HepG2 (cell line): Measurements from ENCODE around the gene NECTIN2. TPM values are rescaled to one million over a fixed set of nuclear protein-coding genes. Genes with fewer than 3 reads are reported as not detected.

ENCODE experiments used
- FOXK1 ChIP-seq: sonication (generic); formaldehyde crosslinking; IDR thresholded peaks from 2 replicates; pipeline ENCODE4 v1.4.0; 2020; ENCODE audit warnings: low read depth, missing genetic modification reagents, borderline replicate concordance
- FOXM1 ChIP-seq: sonication (generic); formaldehyde crosslinking; IDR thresholded peaks from 2 replicates; pipeline ENCODE4 v1.5.0; 2020; ENCODE audit warnings: missing genetic modification reagents
- GATA4 ChIP-seq: sonication (generic); IDR thresholded peaks from 2 replicates; pipeline ENCODE4 v1.6.1; 2016; ENCODE audit warnings: antibody characterized with exemption, low read depth, borderline replicate concordance
- GLI4 ChIP-seq: sonication (generic); formaldehyde crosslinking; IDR thresholded peaks from 2 replicates; pipeline ENCODE4 v1.5.1; 2020; ENCODE audit warnings: missing genetic modification reagents, mild to moderate bottlenecking, moderate library complexity, borderline replicate concordance
- HDAC6 ChIP-seq: fragments of 200-600 bp; sonication (generic); IDR thresholded peaks from 2 replicates; pipeline ENCODE4 v1.7.0; 2017; ENCODE audit warnings: mild to moderate bottlenecking, antibody characterized with exemption, low read length, low read depth
- HNF4G ChIP-seq, 2 experiments: sonication (generic) in 1 of 2; formaldehyde crosslinking in 1 of 2; IDR thresholded peaks; 2 replicates each; pipeline versions ENCODE4 v1.4.0 to v1.6.1; 2011 to 2020; ENCODE audit warnings: borderline replicate concordance in 2 of 2, low read depth in 2 of 2, mild to moderate bottlenecking in 2 of 2, low read length in 1 of 2, missing genetic modification reagents in 1 of 2, moderate library complexity in 1 of 2
- HOXA7 ChIP-seq: sonication (generic); formaldehyde crosslinking; IDR thresholded peaks from 2 replicates; pipeline ENCODE4 v1.8.1; 2022; ENCODE audit warnings: mild to moderate bottlenecking, missing genetic modification reagents, moderate library complexity
- SATB2 ChIP-seq: sonication (generic); formaldehyde crosslinking; IDR thresholded peaks from 2 replicates; pipeline ENCODE4 v1.5.0; 2020; ENCODE audit warnings: missing genetic modification reagents
- SIX1 ChIP-seq: sonication (generic); formaldehyde crosslinking; IDR thresholded peaks from 2 replicates; pipeline ENCODE4 v1.4.0; 2020; ENCODE audit warnings: missing genetic modification reagents, borderline replicate concordance
- SMARCE1 ChIP-seq: fragments of 450-650 bp; IDR thresholded peaks from 2 replicates; pipeline ENCODE4 v1.6.1; 2017; ENCODE audit warnings: borderline replicate concordance
- SRF ChIP-seq: IDR thresholded peaks from 2 replicates; pipeline ENCODE4 v1.6.1; 2011; ENCODE audit warnings: mild to moderate bottlenecking, low read depth, low read length, moderate library complexity
- TERF1 ChIP-seq: sonication (generic); formaldehyde crosslinking; IDR thresholded peaks from 2 replicates; pipeline ENCODE4 v1.8.0; 2022; ENCODE audit warnings: mild to moderate bottlenecking, missing genetic modification reagents, moderate library complexity
- ZBTB21 ChIP-seq: sonication (generic); formaldehyde crosslinking; IDR thresholded peaks from 2 replicates; pipeline ENCODE4 v1.4.0; 2020; ENCODE audit warnings: missing genetic modification reagents
- ZBTB7A ChIP-seq: sonication (generic); formaldehyde crosslinking; IDR thresholded peaks from 2 replicates; pipeline ENCODE4 v1.8.0; 2022; ENCODE audit warnings: mild to moderate bottlenecking, missing genetic modification reagents
- ZNF44 ChIP-seq: sonication (generic); formaldehyde crosslinking; IDR thresholded peaks from 2 replicates; pipeline ENCODE4 v1.5.1; 2020; ENCODE audit warnings: mild to moderate bottlenecking, missing genetic modification reagents
- ZNF552 ChIP-seq: sonication (generic); formaldehyde crosslinking; IDR thresholded peaks from 2 replicates; pipeline ENCODE4 v1.9.0; 2022; ENCODE audit warnings: missing genetic modification reagents, mild to moderate bottlenecking, borderline replicate concordance
- ZNF556 ChIP-seq: sonication (generic); formaldehyde crosslinking; IDR thresholded peaks from 2 replicates; pipeline ENCODE4 v1.4.0; 2020; ENCODE audit warnings: mild to moderate bottlenecking, missing genetic modification reagents, borderline replicate concordance
- ZNF629 ChIP-seq: sonication (generic); formaldehyde crosslinking; conservative IDR thresholded peaks from 2 replicates; pipeline ENCODE4 v1.5.0; 2020; ENCODE audit warnings: missing genetic modification reagents
- ZNF670 ChIP-seq: sonication (generic); formaldehyde crosslinking; IDR thresholded peaks from 2 replicates; pipeline ENCODE4 v1.8.0; 2022; ENCODE audit warnings: mild to moderate bottlenecking, missing genetic modification reagents, borderline replicate concordance
- ZNF879 ChIP-seq: sonication (generic); formaldehyde crosslinking; IDR thresholded peaks from 2 replicates; pipeline ENCODE4 v1.8.1; 2023; ENCODE audit warnings: missing genetic modification reagents
- polyA plus RNA-seq, 8 experiments: library from polyadenylated mRNA; depleted of rRNA in 3 of 8; stranded (reverse) in 7 of 8; unstranded in 1 of 8; fragments of >200 nt; fragmentation: Illumina TruSeq in 4 of 8; extraction: Trizol in 4 of 8; gene quantifications; 2 replicates each; pipeline versions ENCODE4 v1.2.1 to v1.2.3, GENCODE V29; 2011 to 2016; ENCODE audit warnings: low read depth in 4 of 8, missing spikeins in 1 of 8, mixed read lengths in 1 of 8; ENCODE audit not compliant: insufficient read depth in 1 of 8
- total RNA-seq, 5 experiments: library from RNA; depleted of rRNA; stranded (reverse); fragments of >200 nt; fragmentation: Illumina TruSeq; extraction: Trizol; gene quantifications; 2 replicates each; pipeline ENCODE4 v1.2.3, GENCODE V29; 2016; ENCODE audit warnings: low read depth in 1 of 5
- TF ChIP-seq, protein P1 (sequence below): sonication (generic); formaldehyde crosslinking; conservative IDR thresholded peaks from 2 replicates; pipeline ENCODE4 v1.8.0; 2022; ENCODE audit warnings: missing genetic modification reagents
- TF ChIP-seq, protein P2 (sequence below): sonication (generic); formaldehyde crosslinking; IDR thresholded peaks from 2 replicates; pipeline ENCODE4 v1.8.1; 2023; ENCODE audit warnings: mild to moderate bottlenecking, missing genetic modification reagents
- TF ChIP-seq, protein P3 (sequence below): sonication (generic); formaldehyde crosslinking; conservative IDR thresholded peaks from 2 replicates; pipeline ENCODE4 v1.4.0; 2020; ENCODE audit warnings: mild to moderate bottlenecking, missing genetic modification reagents, moderate library complexity

NECTIN2 gene
- total and polyA plus RNA-seq, 2 of the 13 experiments (the other 11 are each of a cell fraction or from before 2014, with no cell fraction given), result 75.4 to 114 TPM

GRCh38 chr19:44796701-44797115, 49.4 kb upstream of the NECTIN2 start (continued):
- TF ChIP-seq, protein P1, sequence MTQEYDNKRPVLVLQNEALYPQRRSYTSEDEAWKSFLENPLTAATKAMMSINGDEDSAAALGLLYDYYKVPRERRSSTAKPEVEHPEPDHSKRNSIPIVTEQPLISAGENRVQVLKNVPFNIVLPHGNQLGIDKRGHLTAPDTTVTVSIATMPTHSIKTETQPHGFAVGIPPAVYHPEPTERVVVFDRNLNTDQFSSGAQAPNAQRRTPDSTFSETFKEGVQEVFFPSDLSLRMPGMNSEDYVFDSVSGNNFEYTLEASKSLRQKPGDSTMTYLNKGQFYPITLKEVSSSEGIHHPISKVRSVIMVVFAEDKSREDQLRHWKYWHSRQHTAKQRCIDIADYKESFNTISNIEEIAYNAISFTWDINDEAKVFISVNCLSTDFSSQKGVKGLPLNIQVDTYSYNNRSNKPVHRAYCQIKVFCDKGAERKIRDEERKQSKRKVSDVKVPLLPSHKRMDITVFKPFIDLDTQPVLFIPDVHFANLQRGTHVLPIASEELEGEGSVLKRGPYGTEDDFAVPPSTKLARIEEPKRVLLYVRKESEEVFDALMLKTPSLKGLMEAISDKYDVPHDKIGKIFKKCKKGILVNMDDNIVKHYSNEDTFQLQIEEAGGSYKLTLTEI (CRISPR knock-in tag), result no peak
- TF ChIP-seq FOXM1 (CRISPR knock-in tag), result no peak
- no peak for TF ChIP-seq ZNF44 (CRISPR knock-in tag)
- TF ChIP-seq HNF4G (IDR thresholded peaks at IDR 0.05; ENCODE audit: borderline replicate concordance, low read depth, low read length), result peak; percentile 47; the same call in 1 of the 2 replicates
- TF ChIP-seq HNF4G (CRISPR knock-in tag; IDR thresholded peaks at IDR 0.05; ENCODE audit: borderline replicate concordance, low read depth), result no peak; the same call in 1 of the 2 replicates
- TF ChIP-seq SRF, result no peak
- no peak for TF ChIP-seq HDAC6
- TF ChIP-seq ZNF552, result no peak
- TF ChIP-seq, protein P2, sequence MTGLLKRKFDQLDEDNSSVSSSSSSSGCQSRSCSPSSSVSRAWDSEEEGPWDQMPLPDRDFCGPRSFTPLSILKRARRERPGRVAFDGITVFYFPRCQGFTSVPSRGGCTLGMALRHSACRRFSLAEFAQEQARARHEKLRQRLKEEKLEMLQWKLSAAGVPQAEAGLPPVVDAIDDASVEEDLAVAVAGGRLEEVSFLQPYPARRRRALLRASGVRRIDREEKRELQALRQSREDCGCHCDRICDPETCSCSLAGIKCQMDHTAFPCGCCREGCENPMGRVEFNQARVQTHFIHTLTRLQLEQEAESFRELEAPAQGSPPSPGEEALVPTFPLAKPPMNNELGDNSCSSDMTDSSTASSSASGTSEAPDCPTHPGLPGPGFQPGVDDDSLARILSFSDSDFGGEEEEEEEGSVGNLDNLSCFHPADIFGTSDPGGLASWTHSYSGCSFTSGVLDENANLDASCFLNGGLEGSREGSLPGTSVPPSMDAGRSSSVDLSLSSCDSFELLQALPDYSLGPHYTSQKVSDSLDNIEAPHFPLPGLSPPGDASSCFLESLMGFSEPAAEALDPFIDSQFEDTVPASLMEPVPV (CRISPR knock-in tag), result no peak
- no peak for TF ChIP-seq SMARCE1
- TF ChIP-seq ZBTB7A (CRISPR knock-in tag), result no peak
- no peak; the same call in 1 of the 2 replicates for TF ChIP-seq ZNF556 (CRISPR knock-in tag)
- TF ChIP-seq ZNF629 (CRISPR knock-in tag), result no peak
- TF ChIP-seq SIX1 (CRISPR knock-in tag), result peak; percentile 79; the same call in 1 of the 2 replicates
- peak; percentile 34; the same call in 1 of the 2 replicates for TF ChIP-seq FOXK1
- no peak for TF ChIP-seq TERF1 (CRISPR knock-in tag)
- no peak for TF ChIP-seq ZNF670
- no peak; the same call in 1 of the 2 replicates for TF ChIP-seq GATA4
- TF ChIP-seq, protein P3, sequence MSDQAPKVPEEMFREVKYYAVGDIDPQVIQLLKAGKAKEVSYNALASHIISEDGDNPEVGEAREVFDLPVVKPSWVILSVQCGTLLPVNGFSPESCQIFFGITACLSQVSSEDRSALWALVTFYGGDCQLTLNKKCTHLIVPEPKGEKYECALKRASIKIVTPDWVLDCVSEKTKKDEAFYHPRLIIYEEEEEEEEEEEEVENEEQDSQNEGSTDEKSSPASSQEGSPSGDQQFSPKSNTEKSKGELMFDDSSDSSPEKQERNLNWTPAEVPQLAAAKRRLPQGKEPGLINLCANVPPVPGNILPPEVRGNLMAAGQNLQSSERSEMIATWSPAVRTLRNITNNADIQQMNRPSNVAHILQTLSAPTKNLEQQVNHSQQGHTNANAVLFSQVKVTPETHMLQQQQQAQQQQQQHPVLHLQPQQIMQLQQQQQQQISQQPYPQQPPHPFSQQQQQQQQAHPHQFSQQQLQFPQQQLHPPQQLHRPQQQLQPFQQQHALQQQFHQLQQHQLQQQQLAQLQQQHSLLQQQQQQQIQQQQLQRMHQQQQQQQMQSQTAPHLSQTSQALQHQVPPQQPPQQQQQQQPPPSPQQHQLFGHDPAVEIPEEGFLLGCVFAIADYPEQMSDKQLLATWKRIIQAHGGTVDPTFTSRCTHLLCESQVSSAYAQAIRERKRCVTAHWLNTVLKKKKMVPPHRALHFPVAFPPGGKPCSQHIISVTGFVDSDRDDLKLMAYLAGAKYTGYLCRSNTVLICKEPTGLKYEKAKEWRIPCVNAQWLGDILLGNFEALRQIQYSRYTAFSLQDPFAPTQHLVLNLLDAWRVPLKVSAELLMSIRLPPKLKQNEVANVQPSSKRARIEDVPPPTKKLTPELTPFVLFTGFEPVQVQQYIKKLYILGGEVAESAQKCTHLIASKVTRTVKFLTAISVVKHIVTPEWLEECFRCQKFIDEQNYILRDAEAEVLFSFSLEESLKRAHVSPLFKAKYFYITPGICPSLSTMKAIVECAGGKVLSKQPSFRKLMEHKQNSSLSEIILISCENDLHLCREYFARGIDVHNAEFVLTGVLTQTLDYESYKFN (CRISPR knock-in tag), result peak; percentile 97
- TF ChIP-seq ZNF879, result no peak
- no peak for TF ChIP-seq HOXA7 (CRISPR knock-in tag)
- TF ChIP-seq GLI4 (CRISPR knock-in tag), result no peak
- no peak for TF ChIP-seq ZBTB21 (CRISPR knock-in tag)
- no peak for TF ChIP-seq SATB2
